Measurements from ENCODE around the gene CANT1.
"Not testable (repeated sequence)": the region's sequence is repeated elsewhere in the genome, so short reads cannot be mapped to it uniquely, and the experiment has no call there.

CANT1 gene

GRCh38 chr17:79027274-79027924 is 17.8 kb upstream of the CANT1 start:
- no peak for DNase-seq

- no peak for DNase-seq
These were observed 17.1 kb upstream of the CANT1 start for GRCh38 chr17:79026376-79027273.

- DNase-seq = no peak
These were observed 15.6 kb upstream of the CANT1 start for GRCh38 chr17:79024901-79025737.

- DNase-seq = peak; percentile 15
These were observed 14.6 kb upstream of the CANT1 start, which contains the start of gene C1QTNF1 for GRCh38 chr17:79023886-79024771. Gene C1QTNF1 (plus strand): TSS chr17:79024169. CDS start chr17:79043969, 19,800 bp downstream.

GRCh38 chr17:79023180-79023705 is 13.7 kb upstream of the CANT1 start:
- DNase-seq = no peak

GRCh38 chr17:79022507-79022991 is 13.0 kb upstream of the CANT1 start:
- DNase-seq = no peak

GRCh38 chr17:79021929-79022328 is 12.4 kb upstream of the CANT1 start:
- not testable (repeated sequence) for DNase-seq

- DNase-seq = no peak
These were observed 11.2 kb upstream of the CANT1 start for GRCh38 chr17:79020631-79021301.

GRCh38 chr17:79019632-79020584 is 10.3 kb upstream of the CANT1 start:
- peak; percentile 39 for DNase-seq

- no peak for DNase-seq
These were observed 9.7 kb upstream of the CANT1 start for GRCh38 chr17:79019261-79019631.

- no peak for DNase-seq
These were observed 8.8 kb upstream of the CANT1 start for GRCh38 chr17:79018370-79018695.

GRCh38 chr17:79017546-79018369 is 8.2 kb upstream of the CANT1 start:
- no peak for DNase-seq

- DNase-seq = no peak
These were observed 4.7 kb upstream of the CANT1 start for GRCh38 chr17:79014158-79014758.

- no peak for DNase-seq
These were observed 3.1 kb upstream of the CANT1 start for GRCh38 chr17:79012563-79013134.

GRCh38 chr17:79011451-79012147 is 2.0 kb upstream of the CANT1 start:
- no peak for DNase-seq

GRCh38 chr17:79010304-79010646 is 711 bp upstream of the CANT1 start:
- no peak for DNase-seq

GRCh38 chr17:79008666-79009387 is 737 bp downstream of the CANT1 start:
- no peak for DNase-seq
